GM12878 (cell line): Measurements from ENCODE around the gene CDH4. TPM values are rescaled to one million over a fixed set of nuclear protein-coding genes. Genes with fewer than 3 reads are reported as not detected.

ENCODE experiments used
- ATAC-seq: fragments of 200-7000 bp; cut with Tn5 transposase; 3 replicates; pipeline ENCODE4 v1.9.1; 2020; ENCODE audit warnings: mild to moderate bottlenecking, moderate library complexity
- BruUV-seq: library from RNA; stranded (reverse); fragments of 400-500 nt; replicated peaks from 2 replicates; lab custom pipeline; 2021; lab: Mats Ljungman, UMichigan
- CTCF ChIA-PET: fragments of 300-600 bp; sonication (Branson Sonifier 250); formaldehyde crosslinking; extraction: SDS; loops from one replicate; lab custom pipeline; 2021; ENCODE audit warnings: inconsistent platforms; lab: Yijun Ruan, JAX
- POLR2A ChIA-PET: fragments of 350-600 bp; formaldehyde crosslinking; extraction: SDS; loops from one replicate; lab custom pipeline; 2021; ENCODE audit warnings: inconsistent platforms; lab: Charles Lee
- RAD21 ChIA-PET: fragments of 300-600 bp; sonication (Branson Sonifier 250); formaldehyde crosslinking; loops from one replicate; lab custom pipeline; 2023; ENCODE audit warnings: antibody characterized with exemption; ENCODE audit not compliant: unreplicated experiment; lab: Charles Lee
- SMC1A ChIA-PET: fragments of 300-600 bp; sonication (Branson Sonifier 250); formaldehyde crosslinking; loops from one replicate; lab custom pipeline; 2023; ENCODE audit not compliant: unreplicated experiment, uncharacterized antibody; lab: Charles Lee
- DNase-seq: peaks from one replicate; pipeline ENCODE4 v3.0.0-alpha.2; 2011; ENCODE audit warnings: low read depth, low spot score
- FAIRE-seq: peaks from 3 replicates; lab custom pipeline; 2011; peaks lifted over from hg19 to GRCh38; lab: Jason Lieb, UNC
- H2AFZ ChIP-seq: 2 replicates; pipeline ENCODE4 v1.6.0; 2011; ENCODE audit warnings: low read depth, low read length, control low read depth; ENCODE audit not compliant: control insufficient read depth
- H3K27ac ChIP-seq: 2 replicates; pipeline ENCODE4 v1.5.1; 2011; ENCODE audit warnings: control low read depth; ENCODE audit not compliant: control insufficient read depth, insufficient read depth
- H3K27me3 ChIP-seq, 2 experiments: replicated peaks in 1 of 2; 2 replicates each; pipeline versions ENCODE4 v1.6.0 to v1.6.1; 2011; ENCODE audit warnings: low read length in 1 of 2; ENCODE audit not compliant: control insufficient read depth in 2 of 2, insufficient read depth in 2 of 2
- H3K36me3 ChIP-seq, 2 experiments: 2 replicates each; pipeline ENCODE4 v1.5.1; 2011; ENCODE audit warnings: low read length in 1 of 2; ENCODE audit not compliant: control insufficient read depth in 2 of 2, insufficient read depth in 2 of 2
- H3K4me1 ChIP-seq: 2 replicates; pipeline ENCODE4 v1.6.1; 2011; ENCODE audit warnings: mild to moderate bottlenecking, low read length, moderate library complexity, mixed read lengths; ENCODE audit not compliant: control insufficient read depth, insufficient read depth
- H3K4me2 ChIP-seq: 2 replicates; pipeline ENCODE4 v1.6.0; 2011; ENCODE audit warnings: control low read depth; ENCODE audit not compliant: control insufficient read depth, insufficient read depth
- H3K4me3 ChIP-seq: fragments of 200-600 bp; sonication (generic); 2 replicates; pipeline ENCODE4 v1.5.1; 2016
- H3K79me2 ChIP-seq: 2 replicates; pipeline ENCODE4 v1.6.0; 2011; ENCODE audit warnings: low read length; ENCODE audit not compliant: control insufficient read depth, insufficient read depth
- H3K9ac ChIP-seq: 2 replicates; pipeline ENCODE4 v1.8.0; 2011; ENCODE audit warnings: low read length, control low read depth, mixed read lengths; ENCODE audit not compliant: control insufficient read depth, insufficient read depth
- H3K9me3 ChIP-seq: replicated peaks from 3 replicates; pipeline ENCODE4 v1.5.1; 2011; ENCODE audit warnings: mild to moderate bottlenecking, low read length; ENCODE audit not compliant: control insufficient read depth, insufficient read depth
- H4K20me1 ChIP-seq: 2 replicates; pipeline ENCODE4 v1.6.0; 2011; ENCODE audit not compliant: control insufficient read depth, insufficient read depth
- CHD4 ChIP-seq: fragments of 200-600 bp; sonication (generic); IDR thresholded peaks from 2 replicates; pipeline ENCODE4 v1.6.1; 2016; ENCODE audit warnings: mild to moderate bottlenecking
- EZH2 ChIP-seq: IDR thresholded peaks from 2 replicates; pipeline ENCODE4 v1.6.1; 2012; ENCODE audit warnings: low read depth, mild to moderate bottlenecking, control low read depth, inconsistent platforms, low read length, borderline replicate concordance; ENCODE audit not compliant: control insufficient read depth
- IKZF2 ChIP-seq, 2 experiments: fragments of 450-650 bp; IDR thresholded peaks; 2 replicates each; pipeline ENCODE4 v1.6.1; 2017; ENCODE audit warnings: mild to moderate bottlenecking in 2 of 2, moderate library complexity in 2 of 2
- ZNF24 ChIP-seq: fragments of 450-650 bp; IDR thresholded peaks from 2 replicates; pipeline ENCODE4 v1.6.1; 2017; ENCODE audit warnings: antibody characterized with exemption, mild to moderate bottlenecking
- WGBS: methylation state at CpG from one replicate; pipeline ENCODE4 v1.1.6; 2016; ENCODE audit warnings: low lambda C conversion rate; ENCODE audit not compliant: insufficient replicate concordance, insufficient coverage; ENCODE audit errors: missing lambda C conversion rate; 5-methylcytosine and 5-hydroxymethylcytosine counted together
- in situ Hi-C: fragments of 300-500 bp; cut with MboI; formaldehyde crosslinking; loops from 9 replicates; pipeline ENCODE4 v1.14.3; 2018; ENCODE audit warnings: mixed read lengths
- intact Hi-C: fragments of 100-400 bp; cut with micrococcal nuclease; formaldehyde crosslinking; loops from one replicate; pipeline ENCODE4 v1.14.2; 2022; ENCODE audit not compliant: unreplicated experiment
- polyA plus RNA-seq, 11 experiments: library from polyadenylated mRNA; depleted of rRNA in 4 of 11; unstranded in 6 of 11; stranded (reverse) in 5 of 11; fragments of >200 nt; fragmentation: Nextera tagmentation in 4 of 11; fragmentation: Illumina TruSeq in 1 of 11; extraction: Ambion mirVana in 4 of 11; extraction: Trizol in 1 of 11; gene quantifications; 1 replicate in 1 of 11; 2 replicates in 10 of 11; pipeline versions ENCODE4 v1.2.1 to v1.2.3, GENCODE V29; 2011 to 2016; ENCODE audit warnings: inconsistent platforms in 2 of 11, missing spikeins in 2 of 11, low read depth in 1 of 11
- total RNA-seq, 4 experiments: library from RNA; depleted of rRNA in 3 of 4; stranded (reverse); fragments of >200 nt in 3 of 4; fragmentation: Illumina TruSeq in 1 of 4; extraction: Trizol in 1 of 4; gene quantifications; 2 replicates each; pipeline versions ENCODE4 v1.2.1 to v1.2.3, GENCODE V29; 2013 to 2021
- TF ChIP-seq, protein P1 (sequence below): IDR thresholded peaks from 2 replicates; pipeline ENCODE4 v1.6.1; 2011; ENCODE audit warnings: low read depth, low read length, improper control_type of control experiment, borderline replicate concordance

CDH4 gene
- total and polyA plus RNA-seq, 10 of the 15 experiments (the other 5 are each of a cell fraction or from before 2014, with no cell fraction given): not detected

DNA sequence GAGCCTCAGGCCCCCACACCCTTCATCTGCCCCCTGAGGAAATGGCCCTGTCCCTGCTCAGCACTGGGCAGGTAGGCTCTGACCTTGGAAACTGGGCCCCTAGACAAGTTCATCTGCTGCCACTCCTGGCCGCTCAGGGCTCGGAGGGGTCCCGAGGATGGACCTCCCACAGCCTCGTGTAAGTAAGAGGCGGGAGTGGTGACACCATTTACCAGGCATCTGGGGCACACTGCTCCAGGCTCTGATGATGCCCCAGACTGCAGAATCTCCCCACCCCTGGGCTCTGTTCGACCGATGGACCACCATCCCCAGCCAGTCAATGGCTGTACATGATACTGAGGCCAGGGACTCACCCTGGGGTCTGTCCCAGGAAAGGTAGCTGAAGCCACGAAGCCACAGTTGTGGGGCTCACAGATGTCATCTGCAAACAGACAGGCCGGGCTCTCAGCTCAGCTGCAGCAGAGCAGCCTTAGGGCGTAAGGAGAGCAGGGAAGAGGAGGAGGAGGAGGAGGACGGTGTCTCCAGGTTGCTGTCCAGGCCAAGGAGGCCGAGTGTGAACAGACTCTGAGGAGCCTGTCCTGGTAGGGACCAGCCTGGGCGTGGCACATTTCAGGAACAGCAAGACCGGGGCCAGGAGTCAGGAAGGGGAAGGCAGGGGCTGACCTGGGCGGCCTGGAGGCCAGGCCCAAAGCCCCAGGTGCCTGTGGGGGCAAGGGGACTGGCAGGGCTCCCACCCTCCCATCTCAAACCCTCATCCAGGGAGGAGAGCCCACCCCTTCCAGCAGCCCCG is 513.2 kb downstream of the CDH4 start:
- H3K9me3 ChIP-seq: no peaks in the 10 kb centered on the region
- TF ChIP-seq EZH2 (no peak), ZNF24 (no peak), CHD4 (no peak), IKZF2 (IDR thresholded peaks at IDR 0.05) (no peak)
- TF ChIP-seq, protein P1, sequence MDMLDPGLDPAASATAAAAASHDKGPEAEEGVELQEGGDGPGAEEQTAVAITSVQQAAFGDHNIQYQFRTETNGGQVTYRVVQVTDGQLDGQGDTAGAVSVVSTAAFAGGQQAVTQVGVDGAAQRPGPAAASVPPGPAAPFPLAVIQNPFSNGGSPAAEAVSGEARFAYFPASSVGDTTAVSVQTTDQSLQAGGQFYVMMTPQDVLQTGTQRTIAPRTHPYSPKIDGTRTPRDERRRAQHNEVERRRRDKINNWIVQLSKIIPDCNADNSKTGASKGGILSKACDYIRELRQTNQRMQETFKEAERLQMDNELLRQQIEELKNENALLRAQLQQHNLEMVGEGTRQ: no peak
- TF ChIP-seq, all 136 proteins: peak for 0
- WGBS: 15% methylated on average over 16 of the region's 16 CpGs
- Histone ChIP-seq H3K4me3 (no peak overlapping the region), H3K27ac (no peak overlapping the region), H3K4me1 (no peaks in the 10 kb centered on the region), H3K36me3 (no peaks in the 10 kb centered on the region), H3K4me2 (no peak overlapping the region), H2AFZ (no peak overlapping the region), H3K27me3 (no peaks in the 10 kb centered on the region; a peak in 2 of 4 replicates), H3K9ac (no peak overlapping the region), H4K20me1 (no peaks in the 10 kb centered on the region), H3K79me2 (no peaks in the 10 kb centered on the region)
- POLR2A ChIA-PET: no interaction called here
- SMC1A ChIA-PET: no interaction called here
- CTCF ChIA-PET: no interaction called here
- in situ Hi-C loops (no loop called here), intact Hi-C loops (no loop called here)
- DNase-seq: no peak
- no peak for FAIRE-seq
- RAD21 ChIA-PET: no interaction called here
- BruUV-seq: no TSS peak
- ATAC-seq: no peak
